ENCODE data around the gene MEA1.

- TF ChIP-seq POLR2A (IDR thresholded peaks at IDR 0.05) = no peak
- TF ChIP-seq POLR2AphosphoS5 (IDR thresholded peaks at IDR 0.05) = no peak
- no peak for TF ChIP-seq CTCF (IDR thresholded peaks at IDR 0.05)
- no peak for TF ChIP-seq EP300 (IDR thresholded peaks at IDR 0.05; ENCODE audit: low read depth)
These were observed 45.5 kb downstream of the MEA1 start for GRCh38 chr6:42968126-42968701.

All from transverse colon (tissue), 4 donors.